Measurements from ENCODE around the gene PODXL2.
"Not testable (repeated sequence)": the region's sequence is repeated elsewhere in the genome, so short reads cannot be mapped to it uniquely, and the experiment has no call there.

Gene PODXL2

DNA sequence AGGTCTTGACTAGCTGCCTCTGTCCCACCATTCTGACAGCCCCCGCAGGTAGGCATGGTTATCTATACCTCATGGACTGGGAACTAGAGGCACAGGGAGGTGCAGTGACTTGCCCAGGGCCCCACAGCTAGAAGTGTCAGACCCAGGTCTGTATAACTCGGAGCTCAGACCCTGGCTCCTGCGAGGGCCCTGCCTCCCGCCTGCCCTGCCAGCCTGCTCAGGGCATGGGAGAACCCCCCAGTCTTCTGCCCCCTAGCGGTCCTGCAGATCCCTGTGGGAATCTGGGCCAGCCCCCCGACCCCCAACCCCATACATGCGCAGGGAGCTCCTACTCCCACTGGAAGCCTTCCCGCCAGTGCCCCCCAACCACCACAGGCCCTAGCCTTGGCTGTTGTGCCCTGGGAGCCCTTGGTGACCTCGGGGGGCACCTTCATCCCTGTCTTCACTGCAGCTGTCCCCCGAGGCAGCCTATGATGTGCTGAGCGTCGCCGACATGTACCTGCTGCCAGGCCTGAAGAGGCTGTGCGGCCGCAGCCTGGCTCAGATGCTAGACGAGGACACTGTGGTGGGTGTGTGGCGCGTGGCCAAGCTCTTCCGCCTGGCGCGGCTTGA, 50.7 kb downstream of the PODXL2 start:
- H4K20me1 ChIP-seq (ENCODE audit: insufficient read depth), result no peaks in the 10 kb centered on the region
- no peaks in the 10 kb centered on the region for H3K27me3 ChIP-seq (ENCODE audit: insufficient read depth, low read depth)
- no peak overlapping the region for H3K9ac ChIP-seq
- no peak overlapping the region for H3K4me2 ChIP-seq
- no peaks in the 10 kb centered on the region for H3K79me2 ChIP-seq (ENCODE audit: insufficient read depth, low read depth)
- no peak for TF ChIP-seq CTCF (conservative IDR thresholded peaks at IDR 0.05; ENCODE audit: low read depth, low read length)
- H3K27ac ChIP-seq, result no peak overlapping the region
- H3K4me1 ChIP-seq (ENCODE audit: low read depth, poor library complexity, severe bottlenecking), result peaks cover 10% of the 10 kb centered on the region
- H2AFZ ChIP-seq (ENCODE audit: low read depth), result no peak overlapping the region
- no peak overlapping the region for H3K4me3 ChIP-seq (IDR thresholded peaks at IDR 0.05; ENCODE audit: insufficient read depth, low read depth, low read length)
- H3K36me3 ChIP-seq (ENCODE audit: insufficient read depth), result no peaks in the 10 kb centered on the region

DNA sequence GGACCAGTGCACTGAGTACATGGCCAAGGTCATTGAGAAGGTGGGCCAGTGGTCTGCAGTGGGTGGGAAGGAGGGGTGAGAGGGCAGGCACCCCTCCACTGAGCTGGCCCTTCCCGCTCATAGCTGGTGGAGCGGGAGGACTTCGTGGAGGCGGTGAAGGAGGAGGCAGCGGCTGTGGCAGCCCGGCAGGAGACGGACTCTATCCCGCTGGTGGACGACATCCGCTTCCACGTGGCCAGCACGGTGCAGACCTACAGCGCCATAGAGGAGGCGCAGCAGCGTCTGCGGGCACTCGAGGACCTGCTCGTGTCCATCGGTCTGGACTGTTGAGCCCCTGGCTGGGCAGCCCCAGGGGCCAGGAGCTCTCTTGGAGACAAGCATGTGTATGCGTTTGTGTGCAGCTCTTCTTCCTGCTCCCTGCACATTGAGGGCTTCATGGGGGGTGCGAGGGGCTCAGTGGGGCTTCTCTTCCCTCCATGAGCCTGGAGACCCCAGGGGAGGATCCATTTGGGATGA, 51.2 kb downstream of the PODXL2 start:
- TF ChIP-seq CTCF (conservative IDR thresholded peaks at IDR 0.05; ENCODE audit: low read depth, low read length), result no peak
- H3K4me1 ChIP-seq (ENCODE audit: low read depth, poor library complexity, severe bottlenecking), result peaks cover 10% of the 10 kb centered on the region
- H3K36me3 ChIP-seq (ENCODE audit: insufficient read depth), result no peaks in the 10 kb centered on the region
- no peaks in the 10 kb centered on the region for H4K20me1 ChIP-seq (ENCODE audit: insufficient read depth)
- no peaks in the 10 kb centered on the region for H3K79me2 ChIP-seq (ENCODE audit: insufficient read depth, low read depth)
- no peak overlapping the region for H3K4me3 ChIP-seq (IDR thresholded peaks at IDR 0.05; ENCODE audit: insufficient read depth, low read depth, low read length)
- no peak overlapping the region for H3K27ac ChIP-seq
- H3K4me2 ChIP-seq, result no peak overlapping the region
- no peak overlapping the region for H3K9ac ChIP-seq
- H3K27me3 ChIP-seq (ENCODE audit: insufficient read depth, low read depth), result no peaks in the 10 kb centered on the region
- no peak overlapping the region for H2AFZ ChIP-seq (ENCODE audit: low read depth)

DNA sequence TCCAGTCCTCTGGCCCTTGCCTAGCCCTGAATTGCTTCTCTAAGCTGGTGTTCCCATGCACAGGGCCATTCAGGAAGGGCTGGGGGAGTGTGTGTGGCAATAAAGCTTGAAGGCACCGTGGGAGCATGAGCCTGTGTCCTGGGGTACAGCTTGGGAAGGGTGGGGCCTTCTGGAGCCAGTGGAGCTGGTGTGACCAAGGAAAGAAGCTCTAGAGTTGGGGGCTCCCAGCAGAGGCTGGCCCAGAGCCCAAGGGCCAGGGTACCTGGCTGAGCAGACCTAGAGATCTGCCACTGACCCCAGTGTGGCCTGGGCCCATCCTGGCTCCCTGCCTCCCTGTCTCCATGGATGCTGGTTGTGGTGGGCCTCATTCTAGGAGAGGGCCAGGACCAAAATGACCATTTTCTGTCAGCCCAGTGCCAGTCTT, 51.8 kb downstream of the PODXL2 start:
- Histone ChIP-seq H3K27ac (no peak overlapping the region), H3K27me3 (ENCODE audit: insufficient read depth, low read depth) (no peaks in the 10 kb centered on the region), H3K4me3 (IDR thresholded peaks at IDR 0.05; ENCODE audit: insufficient read depth, low read depth, low read length) (no peak overlapping the region), H3K4me1 (ENCODE audit: low read depth, poor library complexity, severe bottlenecking) (peaks cover 10% of the 10 kb centered on the region), H3K36me3 (ENCODE audit: insufficient read depth) (no peaks in the 10 kb centered on the region), H4K20me1 (ENCODE audit: insufficient read depth) (no peaks in the 10 kb centered on the region), H2AFZ (ENCODE audit: low read depth) (no peak overlapping the region), H3K79me2 (ENCODE audit: insufficient read depth, low read depth) (no peaks in the 10 kb centered on the region), H3K4me2 (no peak overlapping the region), H3K9ac (no peak overlapping the region)
- TF ChIP-seq CTCF (conservative IDR thresholded peaks at IDR 0.05; ENCODE audit: low read depth, low read length), result no peak

GRCh38 chr3:127682175-127682554, 53.2 kb downstream of the PODXL2 start:
- H4K20me1 ChIP-seq (ENCODE audit: insufficient read depth); H2AFZ ChIP-seq (ENCODE audit: low read depth); H3K9ac ChIP-seq; H3K36me3 ChIP-seq (ENCODE audit: insufficient read depth); H3K4me1 ChIP-seq (ENCODE audit: low read depth, poor library complexity, severe bottlenecking); H3K4me3 ChIP-seq (IDR thresholded peaks at IDR 0.05; ENCODE audit: insufficient read depth, low read depth, low read length); H3K27ac ChIP-seq; H3K27me3 ChIP-seq (ENCODE audit: insufficient read depth, low read depth); H3K4me2 ChIP-seq; H3K79me2 ChIP-seq (ENCODE audit: insufficient read depth, low read depth): not testable (repeated sequence)

DNA sequence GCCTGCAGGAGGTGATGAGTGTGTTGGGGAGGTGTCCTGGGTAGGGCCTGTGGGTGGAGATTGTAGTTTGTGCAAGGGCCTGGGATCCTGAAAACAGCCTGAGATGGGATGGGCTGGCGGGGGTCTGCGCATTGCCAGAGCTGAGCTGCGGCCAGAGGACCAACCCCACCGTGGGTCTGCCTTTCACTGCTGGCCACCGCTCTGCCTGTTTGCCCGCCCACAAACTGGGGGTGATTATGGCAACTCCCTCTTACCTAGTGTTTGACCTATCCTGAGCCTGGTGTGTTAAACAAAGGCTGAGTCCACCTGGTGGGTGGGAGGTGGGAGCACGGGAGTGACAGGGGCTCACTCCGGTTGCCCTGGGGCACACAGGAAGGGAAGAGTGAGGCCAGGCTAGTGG, 53.6 kb downstream of the PODXL2 start:
- Histone ChIP-seq H3K79me2 (ENCODE audit: insufficient read depth, low read depth) (no peaks in the 10 kb centered on the region), H3K4me1 (ENCODE audit: low read depth, poor library complexity, severe bottlenecking) (peaks cover 10% of the 10 kb centered on the region), H3K4me3 (IDR thresholded peaks at IDR 0.05; ENCODE audit: insufficient read depth, low read depth, low read length) (no peak overlapping the region), H4K20me1 (ENCODE audit: insufficient read depth) (no peaks in the 10 kb centered on the region), H3K27ac (no peak overlapping the region), H3K4me2 (no peak overlapping the region), H2AFZ (ENCODE audit: low read depth) (no peak overlapping the region), H3K27me3 (ENCODE audit: insufficient read depth, low read depth) (no peaks in the 10 kb centered on the region), H3K9ac (no peak overlapping the region), H3K36me3 (ENCODE audit: insufficient read depth) (no peaks in the 10 kb centered on the region)
- no peak for TF ChIP-seq CTCF (conservative IDR thresholded peaks at IDR 0.05; ENCODE audit: low read depth, low read length)
